ENCODE data around the gene ZFAND3. TPM values are rescaled to one million over a fixed set of nuclear protein-coding genes. Genes with fewer than 3 reads are reported as not detected.

ZFAND3 gene
- total and polyA plus RNA-seq, 2 donors (not counting 1 experiment from before 2014, with no cell fraction given) = 13.5 to 58.3 TPM

DNA sequence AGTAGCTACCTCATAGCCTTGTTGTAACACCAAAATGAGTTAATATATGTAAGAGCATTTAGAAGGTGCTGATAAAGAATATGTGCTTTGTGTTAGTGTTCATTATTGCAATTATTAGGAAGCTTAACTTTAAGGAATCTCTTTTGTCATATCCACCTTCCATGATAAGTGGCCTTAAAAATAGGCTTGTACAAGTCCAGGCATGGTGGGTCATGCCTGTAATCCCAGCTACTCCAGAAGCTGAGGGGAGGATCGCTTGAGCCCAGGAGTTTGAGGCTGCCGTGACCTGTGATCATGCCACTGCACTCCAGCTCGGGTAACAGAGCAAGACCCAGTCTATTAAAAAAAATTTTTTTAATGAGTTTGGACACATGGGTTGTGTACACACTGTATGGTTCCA lies 285.5 kb downstream of the ZFAND3 start:
- Mint-ChIP-seq H3K27ac (no peak overlapping the region), H3K4me1 (peaks cover 2% of the 10 kb centered on the region), H3K4me3 (no peak overlapping the region), H3K27me3 (no peaks in the 10 kb centered on the region), H3K9me3 (ENCODE audit: insufficient read depth) (no peaks in the 10 kb centered on the region)
- Histone ChIP-seq H3K79me2 (ENCODE audit: control insufficient read depth, insufficient read depth, low read length) (no peaks in the 10 kb centered on the region), H4K20me1 (ENCODE audit: control insufficient read depth, insufficient read depth, low read length, poor library complexity, severe bottlenecking) (peaks cover 7% of the 10 kb centered on the region), H3K4me2 (replicated peaks; ENCODE audit: low read depth, low read length, poor library complexity, severe bottlenecking) (no peak overlapping the region), H3K4me1 (ENCODE audit: control insufficient read depth in 2 of 2, insufficient read depth in 2 of 2, low read length in 2 of 2) (no peaks in the 10 kb centered on the region), H3K9me3 (ENCODE audit: control extremely low read depth in 1 of 3, control insufficient read depth in 2 of 3, insufficient read depth in 1 of 3, low read length in 2 of 3) (no peaks in the 10 kb centered on the region), H3K36me3 (replicated peaks in 1 of 2; ENCODE audit: control extremely low read depth in 1 of 2, control insufficient read depth in 1 of 2, extremely low read depth in 1 of 2, insufficient read depth in 2 of 2, low read length in 1 of 2) (peaks cover 2 to 9% of the 10 kb centered on the region in 2 experiments), H3K4me3 (ENCODE audit: control extremely low read depth in 1 of 5, extremely low read depth in 1 of 5, insufficient read depth in 1 of 5, low read depth in 2 of 5, low read length in 4 of 5) (no peak overlapping the region), H3K27ac (ENCODE audit: low read length in 2 of 2) (no peak overlapping the region), H3K9ac (ENCODE audit: low read length) (no peak overlapping the region), H3K27me3 (replicated peaks in 1 of 4; ENCODE audit: control extremely low read depth in 1 of 4, control insufficient read depth in 3 of 4, insufficient read depth in 4 of 4, low read length in 3 of 4) (no peaks in the 10 kb centered on the region), H2AFZ (ENCODE audit: insufficient read depth, low read depth, low read length, poor library complexity, severe bottlenecking) (no peak overlapping the region)
- WGBS (ENCODE audit: insufficient coverage) = 90% methylated on average over 2 of the region's 3 CpGs
- ChIA-PET POLR2A (no interaction called here), CTCF (no interaction called here)
- no peak for TF ChIP-seq EZH2 (IDR thresholded peaks at IDR 0.05; ENCODE audit: borderline replicate concordance, insufficient read depth, low read depth, low read length, poor library complexity, severe bottlenecking)
- TF ChIP-seq, protein P1, sequence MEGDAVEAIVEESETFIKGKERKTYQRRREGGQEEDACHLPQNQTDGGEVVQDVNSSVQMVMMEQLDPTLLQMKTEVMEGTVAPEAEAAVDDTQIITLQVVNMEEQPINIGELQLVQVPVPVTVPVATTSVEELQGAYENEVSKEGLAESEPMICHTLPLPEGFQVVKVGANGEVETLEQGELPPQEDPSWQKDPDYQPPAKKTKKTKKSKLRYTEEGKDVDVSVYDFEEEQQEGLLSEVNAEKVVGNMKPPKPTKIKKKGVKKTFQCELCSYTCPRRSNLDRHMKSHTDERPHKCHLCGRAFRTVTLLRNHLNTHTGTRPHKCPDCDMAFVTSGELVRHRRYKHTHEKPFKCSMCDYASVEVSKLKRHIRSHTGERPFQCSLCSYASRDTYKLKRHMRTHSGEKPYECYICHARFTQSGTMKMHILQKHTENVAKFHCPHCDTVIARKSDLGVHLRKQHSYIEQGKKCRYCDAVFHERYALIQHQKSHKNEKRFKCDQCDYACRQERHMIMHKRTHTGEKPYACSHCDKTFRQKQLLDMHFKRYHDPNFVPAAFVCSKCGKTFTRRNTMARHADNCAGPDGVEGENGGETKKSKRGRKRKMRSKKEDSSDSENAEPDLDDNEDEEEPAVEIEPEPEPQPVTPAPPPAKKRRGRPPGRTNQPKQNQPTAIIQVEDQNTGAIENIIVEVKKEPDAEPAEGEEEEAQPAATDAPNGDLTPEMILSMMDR (IDR thresholded peaks at IDR 0.05) = no peak
- DNase-seq (no peak), ATAC-seq (ENCODE audit: low read depth) (no peak)
- intact Hi-C loops (cut with micrococcal nuclease) = no loop called here

DNA sequence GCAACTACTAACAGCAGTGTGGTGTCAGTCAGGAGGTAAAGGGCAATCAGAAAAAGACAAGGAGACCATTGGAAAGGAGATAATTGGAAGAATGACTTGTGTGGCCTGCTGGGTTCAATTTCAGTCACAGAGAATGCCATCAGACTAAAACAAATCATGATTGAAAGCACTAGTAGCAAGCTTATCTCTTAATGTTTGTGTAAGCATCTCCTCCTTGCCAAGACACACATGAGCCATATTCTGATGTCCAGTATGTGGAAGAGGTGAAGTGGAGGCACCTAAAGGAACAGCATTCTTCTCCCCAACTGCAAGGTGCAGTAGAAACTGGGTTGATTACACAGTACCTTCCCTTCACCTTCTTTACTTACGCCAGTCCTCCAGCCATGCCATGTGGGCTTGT lies 287.5 kb downstream of the ZFAND3 start:
- no peak for DNase-seq
- no peak for TF ChIP-seq EZH2 (IDR thresholded peaks at IDR 0.05; ENCODE audit: borderline replicate concordance, insufficient read depth, low read depth, low read length, poor library complexity, severe bottlenecking)
- TF ChIP-seq, protein P1 (IDR thresholded peaks at IDR 0.05) = no peak
- Mint-ChIP-seq H3K4me3 (no peak overlapping the region), H3K4me1 (peaks cover under 1% of the 10 kb centered on the region), H3K27ac (no peak overlapping the region), H3K9me3 (ENCODE audit: insufficient read depth) (no peaks in the 10 kb centered on the region), H3K27me3 (no peaks in the 10 kb centered on the region)
- ChIA-PET POLR2A (no interaction called here), CTCF (no interaction called here)
- Histone ChIP-seq H3K4me3 (ENCODE audit: control extremely low read depth in 1 of 5, extremely low read depth in 1 of 5, insufficient read depth in 1 of 5, low read depth in 2 of 5, low read length in 4 of 5) (no peak overlapping the region), H4K20me1 (ENCODE audit: control insufficient read depth, insufficient read depth, low read length, poor library complexity, severe bottlenecking) (peaks cover 7% of the 10 kb centered on the region), H3K4me2 (replicated peaks; ENCODE audit: low read depth, low read length, poor library complexity, severe bottlenecking) (no peak overlapping the region), H3K36me3 (replicated peaks in 1 of 2; ENCODE audit: control extremely low read depth in 1 of 2, control insufficient read depth in 1 of 2, extremely low read depth in 1 of 2, insufficient read depth in 2 of 2, low read length in 1 of 2) (peaks cover 2 to 4% of the 10 kb centered on the region in 2 experiments), H3K9ac (ENCODE audit: low read length) (no peak overlapping the region), H3K27ac (ENCODE audit: low read length in 2 of 2) (no peak overlapping the region), H3K27me3 (replicated peaks in 1 of 4; ENCODE audit: control extremely low read depth in 1 of 4, control insufficient read depth in 3 of 4, insufficient read depth in 4 of 4, low read length in 3 of 4) (no peaks in the 10 kb centered on the region), H2AFZ (ENCODE audit: insufficient read depth, low read depth, low read length, poor library complexity, severe bottlenecking) (no peak overlapping the region), H3K79me2 (ENCODE audit: control insufficient read depth, insufficient read depth, low read length) (no peaks in the 10 kb centered on the region), H3K4me1 (ENCODE audit: control insufficient read depth in 2 of 2, insufficient read depth in 2 of 2, low read length in 2 of 2) (no peaks in the 10 kb centered on the region), H3K9me3 (ENCODE audit: control extremely low read depth in 1 of 3, control insufficient read depth in 2 of 3, insufficient read depth in 1 of 3, low read length in 2 of 3) (no peaks in the 10 kb centered on the region)
- no peak for ATAC-seq (ENCODE audit: low read depth)
- intact Hi-C loops (cut with micrococcal nuclease) = no loop called here
- WGBS (ENCODE audit: insufficient coverage) = 80% methylated on average over 1 of the region's 1 CpG
